ENCODE data around the gene WNT1.

GRCh38 chr12:48973531-48973930, 4.6 kb upstream of the WNT1 start:
- TF ChIP-seq, protein P1, sequence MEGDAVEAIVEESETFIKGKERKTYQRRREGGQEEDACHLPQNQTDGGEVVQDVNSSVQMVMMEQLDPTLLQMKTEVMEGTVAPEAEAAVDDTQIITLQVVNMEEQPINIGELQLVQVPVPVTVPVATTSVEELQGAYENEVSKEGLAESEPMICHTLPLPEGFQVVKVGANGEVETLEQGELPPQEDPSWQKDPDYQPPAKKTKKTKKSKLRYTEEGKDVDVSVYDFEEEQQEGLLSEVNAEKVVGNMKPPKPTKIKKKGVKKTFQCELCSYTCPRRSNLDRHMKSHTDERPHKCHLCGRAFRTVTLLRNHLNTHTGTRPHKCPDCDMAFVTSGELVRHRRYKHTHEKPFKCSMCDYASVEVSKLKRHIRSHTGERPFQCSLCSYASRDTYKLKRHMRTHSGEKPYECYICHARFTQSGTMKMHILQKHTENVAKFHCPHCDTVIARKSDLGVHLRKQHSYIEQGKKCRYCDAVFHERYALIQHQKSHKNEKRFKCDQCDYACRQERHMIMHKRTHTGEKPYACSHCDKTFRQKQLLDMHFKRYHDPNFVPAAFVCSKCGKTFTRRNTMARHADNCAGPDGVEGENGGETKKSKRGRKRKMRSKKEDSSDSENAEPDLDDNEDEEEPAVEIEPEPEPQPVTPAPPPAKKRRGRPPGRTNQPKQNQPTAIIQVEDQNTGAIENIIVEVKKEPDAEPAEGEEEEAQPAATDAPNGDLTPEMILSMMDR (IDR thresholded peaks at IDR 0.05) = no peak
- no peak for TF ChIP-seq POLR2A (IDR thresholded peaks at IDR 0.05)
